Suprapubic skin (tissue), 4 donors: ENCODE measurements around the gene ITPK1. TPM values are rescaled to one million over a fixed set of nuclear protein-coding genes. Genes with fewer than 3 reads are reported as not detected.

ENCODE experiments used
- DNase-seq, 2 donors: peaks; one replicate each; pipeline ENCODE4 v3.0.0-alpha.2; 2019; ENCODE audit warnings: low spot score in 2 of 2
- H3K27ac ChIP-seq: fragments of 200-600 bp; sonication (generic); one replicate; pipeline ENCODE4 v1.5.1; 2019
- H3K27me3 ChIP-seq: fragments of 200-600 bp; sonication (generic); one replicate; pipeline ENCODE4 v1.5.1; 2019
- H3K36me3 ChIP-seq: fragments of 200-600 bp; sonication (generic); one replicate; pipeline ENCODE4 v1.5.1; 2019
- H3K4me1 ChIP-seq: fragments of 200-600 bp; sonication (generic); one replicate; pipeline ENCODE4 v1.5.1; 2019
- H3K4me3 ChIP-seq: fragments of 200-600 bp; sonication (generic); one replicate; pipeline ENCODE4 v1.5.1; 2019; ENCODE audit warnings: mild to moderate bottlenecking
- H3K9me3 ChIP-seq: fragments of 200-600 bp; sonication (generic); one replicate; pipeline ENCODE4 v1.5.1; 2019
- CTCF ChIP-seq, 2 donors: fragments of 200-600 bp in 1 of 2; fragments of 450-650 bp in 1 of 2; sonication (generic) in 1 of 2; IDR thresholded peaks; one replicate each; pipeline ENCODE4 v1.5.1; 2016 to 2019; ENCODE audit warnings: antibody characterized with exemption in 2 of 2, mild to moderate bottlenecking in 1 of 2, moderate library complexity in 1 of 2
- EP300 ChIP-seq: sonication (generic); formaldehyde crosslinking; IDR thresholded peaks from one replicate; pipeline ENCODE4 v1.6.1; 2017; ENCODE audit warnings: antibody characterized with exemption
- POLR2A ChIP-seq, 2 donors: fragments of 450-650 bp; IDR thresholded peaks; one replicate each; pipeline ENCODE4 v1.6.1; 2017; ENCODE audit warnings: antibody characterized with exemption in 2 of 2, mild to moderate bottlenecking in 2 of 2, moderate library complexity in 2 of 2
- POLR2AphosphoS5 ChIP-seq, 3 donors: sonication (generic); formaldehyde crosslinking; IDR thresholded peaks; one replicate each; pipeline ENCODE4 v1.6.1; 2017; ENCODE audit warnings: antibody characterized with exemption in 3 of 3
- WGBS: methylation state at CpG from one replicate; pipeline ENCODE4 v1.1.5; 2018; 5-methylcytosine and 5-hydroxymethylcytosine counted together
- total RNA-seq, 4 donors: library from RNA; depleted of rRNA; stranded (reverse); fragments of >200 nt; gene quantifications; one replicate each; pipeline ENCODE4 v1.1.0, GENCODE V29; 2016

Gene ITPK1
- total RNA-seq, 4 donors from 2014 or later: 29.9 to 33.6 (median 32.2) TPM

DNA sequence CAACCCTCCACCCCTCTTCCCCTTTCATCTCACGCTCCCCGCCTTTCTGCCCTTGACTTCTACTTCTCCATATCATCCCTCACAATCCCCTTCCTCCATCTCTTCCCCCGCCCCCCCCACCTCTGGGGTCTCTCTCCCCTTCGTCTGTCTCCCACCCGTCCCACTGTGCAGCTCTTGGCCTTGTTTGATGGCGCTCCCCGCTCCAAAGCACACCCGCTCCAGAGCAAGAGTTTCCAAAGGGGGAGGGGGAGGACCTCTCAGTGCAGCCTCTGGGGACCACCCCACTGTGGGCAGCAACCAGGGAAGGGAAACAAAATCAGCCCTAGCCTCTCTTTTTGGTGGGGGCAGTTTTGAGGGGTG, 192.0 kb downstream of the ITPK1 start:
- 47% methylated on average over 8 of the region's 8 CpGs for WGBS
- no peak overlapping the region for H3K27ac ChIP-seq
- peaks cover 46% of the 10 kb centered on the region for H3K27me3 ChIP-seq
- H3K36me3 ChIP-seq: no peaks in the 10 kb centered on the region
- H3K4me1 ChIP-seq: peaks cover 21% of the 10 kb centered on the region
- DNase-seq: no peak
- no peak overlapping the region for H3K4me3 ChIP-seq
- no peaks in the 10 kb centered on the region for H3K9me3 ChIP-seq
- TF ChIP-seq EP300: no peak
- TF ChIP-seq POLR2A (IDR thresholded peaks at IDR 0.05): no peak
- TF ChIP-seq POLR2AphosphoS5 (IDR thresholded peaks at IDR 0.05): no peak

DNA sequence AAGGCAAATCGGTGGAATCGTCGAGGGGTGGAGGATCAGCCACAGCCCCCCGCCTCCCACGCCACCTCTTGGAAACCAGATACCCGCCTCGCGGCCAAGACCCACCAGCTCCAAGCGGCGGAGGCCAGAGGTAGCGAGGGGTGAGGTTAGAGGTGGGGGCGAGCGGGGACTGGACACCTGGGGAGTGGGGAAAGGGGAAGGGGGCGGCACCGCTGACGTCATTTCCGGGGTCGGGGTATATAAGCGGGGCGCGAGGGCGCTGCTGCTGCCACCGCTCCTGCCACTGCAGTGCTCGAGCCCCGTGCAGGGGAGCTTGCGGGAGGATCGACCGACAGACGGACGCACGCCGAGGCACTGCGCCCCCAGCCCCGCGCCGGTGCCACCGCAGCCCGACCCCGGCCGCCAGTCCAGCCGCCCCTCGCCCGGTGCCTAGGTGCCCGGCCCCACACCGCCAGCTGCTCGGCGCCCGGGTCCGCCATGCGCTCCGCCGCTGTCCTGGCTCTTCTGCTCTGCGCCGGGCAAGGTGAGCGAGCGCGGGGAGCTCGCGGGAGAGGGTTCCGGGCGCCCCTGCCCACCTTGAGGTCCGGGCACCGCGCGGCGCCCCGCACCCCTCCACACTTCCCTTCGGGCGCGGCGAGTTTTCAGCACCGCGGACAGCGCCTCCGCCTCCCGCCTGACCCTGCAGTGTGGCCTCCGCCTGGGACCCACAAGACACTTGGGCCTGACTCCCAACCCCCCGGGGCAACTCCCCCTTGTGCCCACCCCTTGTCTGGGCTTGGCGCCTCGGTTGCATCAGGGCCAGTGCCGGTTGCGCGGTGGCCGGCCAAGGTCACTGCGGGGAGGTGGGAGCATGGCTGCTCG, 192.6 kb downstream of the ITPK1 start, which contains the start of gene CHGA:
Gene CHGA (plus strand): TSS at position 268 of the 861 bp plus-strand sequence. CDS start 210 bp downstream, at position 478.
- 7% methylated on average over 57 of the region's 86 CpGs for WGBS

GRCh38 chr14:92922155-92922735, 193.5 kb downstream of the ITPK1 start:
- no peaks in the 10 kb centered on the region for H3K36me3 ChIP-seq
- no peaks in the 10 kb centered on the region for H3K9me3 ChIP-seq
- 73% methylated on average over 4 of the region's 4 CpGs for WGBS
- H3K4me1 ChIP-seq: peaks cover 20% of the 10 kb centered on the region
- TF ChIP-seq EP300 (no peak), POLR2A (IDR thresholded peaks at IDR 0.05) (no peak), POLR2AphosphoS5 (IDR thresholded peaks at IDR 0.05) (no peak), CTCF (IDR thresholded peaks at IDR 0.05) (no peak)
- DNase-seq: no peak
- peaks cover 55% of the 10 kb centered on the region for H3K27me3 ChIP-seq
- H3K27ac ChIP-seq: no peak overlapping the region
- H3K4me3 ChIP-seq: no peak overlapping the region

More for the DNA sequence above, 192.6 kb downstream of the ITPK1 start, which contains the start of gene CHGA:
- peaks cover 21% of the 10 kb centered on the region for H3K4me1 ChIP-seq
- no peak for TF ChIP-seq EP300
- TF ChIP-seq CTCF (IDR thresholded peaks at IDR 0.05): no peak
- TF ChIP-seq POLR2AphosphoS5 (IDR thresholded peaks at IDR 0.05): no peak
- TF ChIP-seq POLR2A (IDR thresholded peaks at IDR 0.05): no peak
- no peak within 1 kb of the TSS for H3K27ac ChIP-seq
- peaks cover 49% of the 10 kb centered on the region for H3K27me3 ChIP-seq
- H3K4me3 ChIP-seq: no peak within 1 kb of the TSS
- H3K9me3 ChIP-seq: no peaks in the 10 kb centered on the region
- no peaks in the 10 kb centered on the region for H3K36me3 ChIP-seq
- DNase-seq: no peak

- no peaks in the 10 kb centered on the region for H3K36me3 ChIP-seq
- H3K27ac ChIP-seq: no peak overlapping the region
- WGBS: 96% methylated on average over 15 of the region's 15 CpGs
- H3K27me3 ChIP-seq: peaks cover 49% of the 10 kb centered on the region
- H3K9me3 ChIP-seq: no peaks in the 10 kb centered on the region
- TF ChIP-seq EP300: no peak
- no peak for TF ChIP-seq POLR2A (IDR thresholded peaks at IDR 0.05)
- TF ChIP-seq POLR2AphosphoS5 (IDR thresholded peaks at IDR 0.05): no peak
- no peak for TF ChIP-seq CTCF (IDR thresholded peaks at IDR 0.05)
- no peak for DNase-seq
- peaks cover 5% of the 10 kb centered on the region for H3K4me1 ChIP-seq
- no peak overlapping the region for H3K4me3 ChIP-seq
Observed at GRCh38 chr14:92920001-92920400, 195.7 kb downstream of the ITPK1 start.

DNA sequence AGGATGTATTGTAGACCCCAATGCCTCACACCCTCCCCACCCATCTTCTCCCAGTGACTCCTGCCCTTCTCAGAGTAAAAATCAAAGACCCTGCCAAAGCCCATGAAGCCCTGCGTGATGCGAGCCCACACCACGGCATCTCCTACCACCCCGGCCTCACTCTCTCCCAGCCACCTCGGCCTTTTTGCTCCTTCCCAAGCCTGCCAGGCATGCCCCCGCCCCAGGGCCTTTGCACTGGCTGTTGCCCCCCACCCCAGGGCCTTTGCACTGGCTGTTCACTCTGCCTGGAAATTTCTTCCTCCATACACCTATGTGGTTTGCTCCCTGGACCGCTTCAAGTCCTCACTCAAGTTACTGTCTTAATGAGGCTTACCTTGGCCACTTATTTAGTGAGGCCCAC, 197.8 kb downstream of the ITPK1 start:
- Histone ChIP-seq H3K36me3 (no peaks in the 10 kb centered on the region), H3K4me1 (peaks cover 2% of the 10 kb centered on the region), H3K27ac (no peak overlapping the region), H3K9me3 (no peaks in the 10 kb centered on the region), H3K27me3 (peaks cover 35% of the 10 kb centered on the region), H3K4me3 (no peak overlapping the region)
- 78% methylated on average over 7 of the region's 7 CpGs for WGBS
- no peak for DNase-seq
- TF ChIP-seq POLR2AphosphoS5 (IDR thresholded peaks at IDR 0.05): no peak
- no peak for TF ChIP-seq CTCF (IDR thresholded peaks at IDR 0.05)
- no peak for TF ChIP-seq EP300
- TF ChIP-seq POLR2A (IDR thresholded peaks at IDR 0.05): no peak
